Activated CD4-positive, CD25-positive, alpha-beta regulatory T cell (primary cell): ENCODE results near the gene LYPLA2.
"Not testable (repeated sequence)": the region's sequence is repeated elsewhere in the genome, so short reads cannot be mapped to it uniquely, and the experiment has no call there.

Experiments used
- DNase-seq, 4 experiments: peaks; one replicate each; lab custom pipeline; 2025; lab: John Stamatoyannopoulos, UW

The LYPLA2 gene

GRCh38 chr1:23779826-23780371, 11.0 kb upstream of the LYPLA2 start:
- DNase-seq = no peak

GRCh38 chr1:23783141-23783540, 7.8 kb upstream of the LYPLA2 start:
- not testable (repeated sequence) for DNase-seq

GRCh38 chr1:23784846-23785245, 6.1 kb upstream of the LYPLA2 start:
- no peak for DNase-seq

GRCh38 chr1:23787701-23788100, 3.2 kb upstream of the LYPLA2 start:
- DNase-seq = no peak

GRCh38 chr1:23788695-23789094, 2.2 kb upstream of the LYPLA2 start:
- DNase-seq = no peak

- peak in 1 of 4 experiments; percentile 22 for DNase-seq
Observed at GRCh38 chr1:23791516-23792047, 637 bp downstream of the LYPLA2 start.

- no peak for DNase-seq
Observed at GRCh38 chr1:23792151-23792945, 1.4 kb downstream of the LYPLA2 start.

GRCh38 chr1:23793018-23793781, 2.3 kb downstream of the LYPLA2 start:
- no peak for DNase-seq

- no peak for DNase-seq
Observed at GRCh38 chr1:23793861-23794731, 3.2 kb downstream of the LYPLA2 start.

- DNase-seq = not testable (repeated sequence)
Observed at GRCh38 chr1:23794732-23795182, 3.8 kb downstream of the LYPLA2 start.

GRCh38 chr1:23795676-23796465, 4.9 kb downstream of the LYPLA2 start:
- no peak for DNase-seq

GRCh38 chr1:23796466-23797271, 5.7 kb downstream of the LYPLA2 start:
- no peak for DNase-seq

GRCh38 chr1:23797478-23798448, 6.8 kb downstream of the LYPLA2 start:
- no peak for DNase-seq

GRCh38 chr1:23798662-23799142, 7.8 kb downstream of the LYPLA2 start:
- DNase-seq = no peak

GRCh38 chr1:23799255-23799569, 8.3 kb downstream of the LYPLA2 start:
- no peak for DNase-seq

- DNase-seq = no peak
Observed at GRCh38 chr1:23799570-23800399, 8.8 kb downstream of the LYPLA2 start.

- peak; percentile 93 to 96 (median 96) for DNase-seq
Observed at GRCh38 chr1:23800400-23801337, 9.7 kb downstream of the LYPLA2 start, which contains the start of gene GALE. Gene GALE (minus strand): TSS chr1:23800754. CDS start chr1:23799007, 1,747 bp downstream.
